ENCODE data around the gene DNAJC11.
A peak's percentile ranks its signal among the peaks of the same experiment; 100 is the strongest.

Gene DNAJC11

DNA sequence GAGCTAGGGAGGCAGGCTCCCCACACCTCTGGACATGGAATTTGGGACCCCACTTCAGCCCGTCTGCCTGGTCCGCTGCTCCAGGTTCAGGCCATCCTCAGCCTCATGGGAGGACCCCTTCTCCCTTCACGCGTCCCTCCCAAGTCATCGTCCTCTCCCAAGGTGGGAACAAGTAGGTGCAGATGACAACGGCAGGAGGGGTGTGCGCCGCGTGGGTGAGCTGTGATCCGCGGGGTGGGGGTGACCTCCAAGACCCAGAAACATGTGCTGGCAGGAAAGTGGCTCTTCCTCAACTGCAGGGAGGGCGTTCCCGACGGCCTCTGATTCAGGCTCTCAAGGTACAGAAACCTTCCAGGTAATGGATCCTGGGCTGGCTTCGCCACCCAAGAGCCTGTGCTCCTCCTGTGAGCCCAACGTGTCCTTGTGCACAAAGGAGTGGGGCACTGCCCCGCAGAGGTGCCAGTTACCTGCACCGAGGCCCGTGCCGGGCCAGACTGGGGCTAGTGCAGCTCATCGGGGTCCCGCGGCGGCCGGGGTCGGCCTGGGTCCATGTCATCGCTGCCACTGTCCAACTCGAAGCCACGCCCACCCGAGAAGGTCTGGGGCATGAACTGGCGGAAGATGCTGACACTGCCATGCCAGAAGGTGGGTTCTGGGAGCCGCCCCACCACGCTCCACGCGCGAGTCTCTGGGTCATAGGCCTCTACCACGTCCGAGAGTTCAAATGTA lies 108.6 kb downstream of the DNAJC11 start:
- Histone ChIP-seq H3K9me3 (ENCODE audit: low read length) (no peaks in the 10 kb centered on the region), H3K4me3 (ENCODE audit: low read depth in 1 of 2, low read length in 2 of 2) (no peak overlapping the region), H3K36me3 (ENCODE audit: insufficient read depth, low read length) (peaks cover 94% of the 10 kb centered on the region), H3K9ac (ENCODE audit: low read length) (no peak overlapping the region), H3K27ac (ENCODE audit: low read depth, low read length) (no peak overlapping the region), H3K27me3 (ENCODE audit: control insufficient read depth in 1 of 2, insufficient read depth in 2 of 2, low read length in 2 of 2) (no peaks in the 10 kb centered on the region), H3K4me1 (ENCODE audit: insufficient read depth, low read length) (peaks cover 25% of the 10 kb centered on the region)

DNA sequence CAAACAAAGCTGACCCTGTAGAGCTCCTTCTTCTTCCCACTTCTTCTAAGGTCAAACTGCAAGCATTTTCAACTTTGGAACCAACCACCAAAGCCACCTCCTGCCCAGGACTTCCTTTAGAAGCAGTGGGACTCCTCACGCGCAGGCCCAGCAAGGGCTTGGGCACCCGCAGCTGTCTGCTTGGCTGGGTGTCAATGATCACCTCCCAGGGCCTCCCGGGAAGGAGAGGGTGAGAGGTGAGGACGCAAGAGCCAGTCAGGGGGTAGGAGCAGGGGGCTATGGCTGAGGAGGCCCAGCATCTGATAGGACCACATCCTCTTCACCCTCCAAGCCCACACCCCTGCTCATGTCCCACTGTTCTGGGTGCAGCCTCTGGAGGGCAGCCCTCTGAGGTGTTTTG lies 109.2 kb downstream of the DNAJC11 start:
- no peaks in the 10 kb centered on the region for H3K27me3 ChIP-seq (ENCODE audit: control insufficient read depth in 1 of 2, insufficient read depth in 2 of 2, low read length in 2 of 2)
- H3K4me1 ChIP-seq (ENCODE audit: insufficient read depth, low read length), result peaks cover 25% of the 10 kb centered on the region
- H3K9me3 ChIP-seq (ENCODE audit: low read length), result no peaks in the 10 kb centered on the region
- no peak overlapping the region for H3K9ac ChIP-seq (ENCODE audit: low read length)
- H3K36me3 ChIP-seq (ENCODE audit: insufficient read depth, low read length), result peaks cover 94% of the 10 kb centered on the region
- H3K4me3 ChIP-seq (ENCODE audit: low read depth in 1 of 2, low read length in 2 of 2), result no peak overlapping the region
- H3K27ac ChIP-seq (ENCODE audit: low read depth, low read length), result no peak overlapping the region

DNA sequence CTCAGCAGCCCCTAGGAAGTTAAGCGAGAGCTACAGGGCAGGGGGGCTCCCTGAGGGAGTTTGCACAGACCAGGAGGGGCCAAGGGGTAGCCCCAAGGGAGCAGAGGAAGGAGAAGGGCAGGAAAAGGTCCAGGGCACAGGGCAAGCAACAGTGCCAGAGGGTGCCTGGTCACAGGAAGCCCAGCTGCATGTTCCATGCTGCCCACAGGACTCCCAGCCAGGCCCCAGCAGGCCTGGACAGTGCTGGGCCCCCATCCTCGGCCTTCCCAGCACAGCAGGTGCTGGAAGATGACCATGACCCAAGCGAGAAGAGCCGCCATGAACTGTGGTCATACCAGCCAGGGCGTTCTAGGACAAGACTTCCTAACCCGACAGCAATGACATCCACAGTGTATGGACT lies 110.0 kb downstream of the DNAJC11 start:
- no peak overlapping the region for H3K9ac ChIP-seq (ENCODE audit: low read length)
- peaks cover 25% of the 10 kb centered on the region for H3K4me1 ChIP-seq (ENCODE audit: insufficient read depth, low read length)
- peaks cover 91% of the 10 kb centered on the region for H3K36me3 ChIP-seq (ENCODE audit: insufficient read depth, low read length)
- H3K27me3 ChIP-seq (ENCODE audit: control insufficient read depth in 1 of 2, insufficient read depth in 2 of 2, low read length in 2 of 2), result no peaks in the 10 kb centered on the region
- H3K9me3 ChIP-seq (ENCODE audit: low read length), result no peaks in the 10 kb centered on the region
- H3K4me3 ChIP-seq (ENCODE audit: low read depth in 1 of 2, low read length in 2 of 2), result no peak overlapping the region
- no peak overlapping the region for H3K27ac ChIP-seq (ENCODE audit: low read depth, low read length)

DNA sequence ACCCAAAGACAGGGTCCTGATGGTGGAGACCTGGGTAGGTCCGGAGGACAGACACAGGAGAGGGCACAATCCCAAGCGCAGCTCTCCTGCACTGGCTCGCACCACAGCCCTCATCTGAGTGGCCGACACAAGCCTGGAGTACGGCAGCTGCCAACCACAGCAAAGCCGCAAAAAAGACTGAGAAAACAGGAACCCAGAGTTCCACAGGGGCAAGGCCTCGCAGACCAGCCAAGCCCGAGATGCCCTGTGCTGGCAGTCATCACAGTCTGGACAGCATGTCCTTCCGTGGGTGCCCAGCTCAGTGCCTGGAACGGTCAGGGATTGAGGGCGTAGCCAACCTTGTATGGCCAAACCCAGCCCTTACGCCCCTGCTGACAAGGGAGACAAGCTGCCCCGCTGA lies 110.4 kb downstream of the DNAJC11 start:
- peaks cover 22% of the 10 kb centered on the region for H3K4me1 ChIP-seq (ENCODE audit: insufficient read depth, low read length)

DNA sequence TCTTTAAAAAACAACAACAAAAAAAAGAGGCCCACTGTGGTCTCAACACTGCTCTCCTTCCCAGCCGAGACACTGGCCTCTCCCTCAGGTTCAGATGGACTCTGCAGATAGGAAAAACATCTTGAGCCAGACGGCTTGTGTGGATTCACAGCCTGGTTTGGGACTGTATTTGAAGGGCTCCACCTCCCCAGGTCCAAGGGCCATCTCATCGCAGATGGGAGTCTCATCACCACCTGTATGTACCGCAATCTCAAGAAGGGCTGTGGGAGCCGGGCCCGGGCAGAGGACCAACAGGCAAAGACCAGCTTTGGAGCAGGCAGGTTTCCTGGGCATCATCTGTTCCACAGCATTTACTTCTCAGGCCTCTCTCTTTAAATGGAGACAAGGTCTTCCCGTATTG lies 111.6 kb downstream of the DNAJC11 start:
- Histone ChIP-seq H3K4me1 (ENCODE audit: insufficient read depth, low read length) (peaks cover 16% of the 10 kb centered on the region), H3K27me3 (ENCODE audit: control insufficient read depth in 1 of 2, insufficient read depth in 2 of 2, low read length in 2 of 2) (no peaks in the 10 kb centered on the region), H3K4me3 (ENCODE audit: low read depth in 1 of 2, low read length in 2 of 2) (no peak overlapping the region), H3K9me3 (ENCODE audit: low read length) (no peaks in the 10 kb centered on the region), H3K36me3 (ENCODE audit: insufficient read depth, low read length) (peaks cover 75% of the 10 kb centered on the region), H3K27ac (ENCODE audit: low read depth, low read length) (no peak overlapping the region), H3K9ac (ENCODE audit: low read length) (no peak overlapping the region)

More for the DNA sequence above, 110.4 kb downstream of the DNAJC11 start:
- Histone ChIP-seq H3K36me3 (ENCODE audit: insufficient read depth, low read length) (peaks cover 86% of the 10 kb centered on the region), H3K9ac (ENCODE audit: low read length) (no peak overlapping the region), H3K9me3 (ENCODE audit: low read length) (no peaks in the 10 kb centered on the region), H3K27ac (ENCODE audit: low read depth, low read length) (no peak overlapping the region), H3K4me3 (ENCODE audit: low read depth in 1 of 2, low read length in 2 of 2) (no peak overlapping the region), H3K27me3 (ENCODE audit: control insufficient read depth in 1 of 2, insufficient read depth in 2 of 2, low read length in 2 of 2) (no peaks in the 10 kb centered on the region)

DNA sequence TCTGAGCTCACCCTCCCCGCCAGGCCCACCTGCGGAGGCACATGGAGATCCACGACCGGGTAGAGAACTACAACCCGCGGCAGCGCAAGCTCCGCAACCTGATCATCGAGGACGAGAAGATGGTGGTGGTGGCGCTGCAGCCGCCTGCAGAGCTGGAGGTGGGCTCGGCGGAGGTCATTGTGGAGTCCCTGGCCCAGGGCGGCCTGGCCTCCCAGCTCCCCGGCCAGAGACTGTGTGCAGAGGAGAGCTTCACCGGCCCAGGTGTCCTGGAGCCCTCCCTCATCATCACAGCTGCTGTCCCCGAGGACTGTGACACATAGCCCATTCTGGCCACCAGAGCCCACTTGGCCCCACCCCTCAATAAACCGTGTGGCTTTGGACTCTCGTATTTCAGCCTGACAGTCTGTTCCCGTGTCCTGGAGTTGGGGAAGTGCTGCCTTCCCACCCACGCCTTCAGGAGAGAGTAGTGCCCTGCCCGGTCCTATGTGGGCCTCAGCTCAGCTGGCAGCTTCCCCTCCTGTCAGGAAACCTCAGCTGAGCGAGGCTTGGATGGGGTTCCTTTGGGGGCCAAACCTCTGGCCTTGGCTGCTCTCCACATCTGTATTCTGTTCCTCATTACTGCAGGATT lies 112.6 kb downstream of the DNAJC11 start:
- no peaks in the 10 kb centered on the region for H3K27me3 ChIP-seq (ENCODE audit: control insufficient read depth in 1 of 2, insufficient read depth in 2 of 2, low read length in 2 of 2)
- H3K9me3 ChIP-seq (ENCODE audit: low read length), result no peaks in the 10 kb centered on the region
- H3K36me3 ChIP-seq (ENCODE audit: insufficient read depth, low read length), result peaks cover 64% of the 10 kb centered on the region
- no peak overlapping the region for H3K9ac ChIP-seq (ENCODE audit: low read length)
- H3K4me3 ChIP-seq (ENCODE audit: low read depth in 1 of 2, low read length in 2 of 2), result no peak overlapping the region
- H3K27ac ChIP-seq (ENCODE audit: low read depth, low read length), result no peak overlapping the region
- H3K4me1 ChIP-seq (ENCODE audit: insufficient read depth, low read length), result peaks cover 16% of the 10 kb centered on the region

DNA sequence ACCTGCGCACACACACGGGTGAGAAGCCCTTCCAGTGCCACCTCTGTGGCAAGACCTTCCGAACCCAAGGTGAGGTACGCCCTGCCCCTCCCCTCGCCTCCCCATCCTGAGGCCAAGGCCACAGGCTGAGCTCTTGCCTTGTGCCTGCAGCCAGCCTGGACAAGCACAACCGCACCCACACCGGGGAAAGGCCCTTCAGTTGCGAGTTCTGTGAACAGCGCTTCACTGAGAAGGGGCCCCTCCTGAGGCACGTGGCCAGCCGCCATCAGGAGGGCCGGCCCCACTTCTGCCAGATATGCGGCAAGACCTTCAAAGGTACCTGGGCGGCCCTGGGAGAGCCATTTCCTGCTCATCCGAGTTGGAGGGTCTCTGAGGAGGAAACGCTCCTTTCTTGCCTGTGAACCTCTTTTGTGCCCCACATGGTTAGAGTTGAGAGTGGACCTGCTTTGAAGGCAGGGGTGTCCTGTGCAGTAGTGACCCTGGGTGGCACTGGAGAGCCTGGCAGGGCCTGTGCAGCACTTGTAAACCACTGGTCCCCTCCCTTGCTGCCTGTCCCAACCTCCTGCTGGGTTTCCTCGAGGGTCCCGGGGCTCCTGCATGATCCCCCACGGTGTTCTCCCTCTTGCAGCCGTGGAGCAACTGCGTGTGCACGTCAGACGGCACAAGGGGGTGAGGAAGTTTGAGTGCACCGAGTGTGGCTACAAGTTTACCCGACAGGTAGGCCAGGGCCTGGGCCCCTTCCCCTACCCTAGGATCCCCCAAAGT lies 113.3 kb downstream of the DNAJC11 start:
- H3K4me3 ChIP-seq (ENCODE audit: low read depth in 1 of 2, low read length in 2 of 2), result no peak overlapping the region
- H3K4me1 ChIP-seq (ENCODE audit: insufficient read depth, low read length), result peaks cover 16% of the 10 kb centered on the region
- H3K9me3 ChIP-seq (ENCODE audit: low read length), result no peaks in the 10 kb centered on the region
- peaks cover 57% of the 10 kb centered on the region for H3K36me3 ChIP-seq (ENCODE audit: insufficient read depth, low read length)
- peak overlapping the region; percentile 44 for H3K27ac ChIP-seq (ENCODE audit: low read depth, low read length)
- H3K27me3 ChIP-seq (ENCODE audit: control insufficient read depth in 1 of 2, insufficient read depth in 2 of 2, low read length in 2 of 2), result no peaks in the 10 kb centered on the region
- no peak overlapping the region for H3K9ac ChIP-seq (ENCODE audit: low read length)

DNA sequence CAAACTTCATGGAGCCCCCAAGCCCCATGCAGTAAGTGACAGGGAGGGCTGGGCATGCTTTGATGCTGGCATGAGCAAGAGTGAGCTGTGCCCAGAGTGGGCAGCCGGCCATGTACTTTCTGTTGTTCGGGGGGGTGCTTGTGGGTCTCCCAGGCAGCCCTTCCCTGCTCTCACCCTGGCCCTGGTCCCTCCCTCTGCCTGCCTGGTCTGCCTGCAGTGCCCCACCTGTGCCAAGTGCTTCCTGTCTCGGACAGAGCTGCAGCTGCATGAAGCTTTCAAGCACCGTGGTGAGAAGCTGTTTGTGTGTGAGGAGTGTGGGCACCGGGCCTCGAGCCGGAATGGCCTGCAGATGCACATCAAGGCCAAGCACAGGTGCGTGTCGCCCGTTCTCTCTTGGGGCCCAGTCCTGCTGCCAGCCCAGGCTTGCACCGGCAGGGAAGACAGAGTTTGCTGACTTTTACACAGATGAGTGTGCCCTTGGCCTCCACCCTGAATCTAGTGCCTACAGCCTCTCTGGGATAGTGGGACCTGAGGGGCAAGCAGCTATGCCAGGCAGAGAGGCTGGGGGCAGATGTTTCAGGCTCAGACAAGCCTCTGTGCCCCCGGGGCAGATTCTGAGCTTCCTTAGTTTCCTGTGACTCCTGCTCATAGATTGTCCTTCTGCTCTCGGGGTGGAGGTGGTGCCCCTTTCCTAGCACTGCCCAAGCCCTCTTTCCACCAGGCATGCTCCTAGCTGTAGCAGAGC lies 114.2 kb downstream of the DNAJC11 start:
- Histone ChIP-seq H3K4me3 (ENCODE audit: low read depth in 1 of 2, low read length in 2 of 2) (no peak overlapping the region), H3K36me3 (ENCODE audit: insufficient read depth, low read length) (peaks cover 52% of the 10 kb centered on the region), H3K27me3 (ENCODE audit: control insufficient read depth in 1 of 2, insufficient read depth in 2 of 2, low read length in 2 of 2) (no peaks in the 10 kb centered on the region), H3K4me1 (ENCODE audit: insufficient read depth, low read length) (peaks cover 16% of the 10 kb centered on the region), H3K9ac (ENCODE audit: low read length) (no peak overlapping the region), H3K9me3 (ENCODE audit: low read length) (no peaks in the 10 kb centered on the region), H3K27ac (ENCODE audit: low read depth, low read length) (peak overlapping the region; percentile 48)

DNA sequence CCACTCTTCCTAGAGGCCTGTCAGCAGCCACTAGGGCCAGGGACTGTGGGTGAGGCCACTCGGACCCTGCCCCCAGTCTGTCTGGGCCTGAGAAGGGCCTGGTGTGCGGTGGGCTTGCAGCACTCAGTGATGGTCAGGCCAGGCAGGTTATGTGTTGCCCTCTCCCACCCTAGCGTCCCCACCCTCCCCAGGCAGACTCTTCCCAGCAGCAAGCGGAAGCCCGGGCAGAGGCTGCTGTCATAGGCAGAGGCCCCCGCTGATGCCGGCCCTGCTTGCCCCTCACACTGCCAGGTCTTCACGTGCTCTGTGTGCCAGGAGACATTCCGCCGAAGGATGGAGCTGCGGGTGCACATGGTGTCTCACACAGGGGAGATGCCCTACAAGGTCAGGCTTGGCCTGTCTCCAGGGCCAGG lies 115.2 kb downstream of the DNAJC11 start:
- peaks cover 44% of the 10 kb centered on the region for H3K36me3 ChIP-seq (ENCODE audit: insufficient read depth, low read length)
- no peak overlapping the region for H3K9ac ChIP-seq (ENCODE audit: low read length)
- H3K27ac ChIP-seq (ENCODE audit: low read depth, low read length), result peak overlapping the region; percentile 48
- H3K27me3 ChIP-seq (ENCODE audit: control insufficient read depth in 1 of 2, insufficient read depth in 2 of 2, low read length in 2 of 2), result no peaks in the 10 kb centered on the region
- no peaks in the 10 kb centered on the region for H3K9me3 ChIP-seq (ENCODE audit: low read length)
- H3K4me3 ChIP-seq (ENCODE audit: low read depth in 1 of 2, low read length in 2 of 2), result no peak overlapping the region
- H3K4me1 ChIP-seq (ENCODE audit: insufficient read depth, low read length), result peaks cover 27% of the 10 kb centered on the region

DNA sequence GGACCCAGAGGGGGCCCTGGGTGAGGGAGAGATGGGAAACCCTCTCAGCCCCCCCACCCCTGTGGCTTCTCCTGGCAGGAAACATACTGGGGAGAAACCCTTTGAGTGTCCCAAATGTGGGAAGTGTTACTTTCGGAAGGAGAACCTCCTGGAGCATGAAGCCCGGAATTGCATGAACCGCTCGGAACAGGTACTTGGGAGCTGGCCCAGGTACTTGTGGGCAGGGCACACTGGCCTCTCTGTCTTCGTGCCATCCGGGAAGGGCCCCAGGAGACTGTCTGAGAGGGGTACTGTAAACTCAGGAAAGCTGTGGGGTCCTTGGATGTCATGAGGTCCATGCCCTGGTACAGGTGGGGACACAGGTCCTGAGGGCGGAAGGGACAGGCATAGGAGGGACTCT lies 115.8 kb downstream of the DNAJC11 start:
- Histone ChIP-seq H3K4me1 (ENCODE audit: insufficient read depth, low read length) (peaks cover 32% of the 10 kb centered on the region), H3K4me3 (ENCODE audit: low read depth in 1 of 2, low read length in 2 of 2) (no peak overlapping the region), H3K27ac (ENCODE audit: low read depth, low read length) (no peak overlapping the region), H3K27me3 (ENCODE audit: control insufficient read depth in 1 of 2, insufficient read depth in 2 of 2, low read length in 2 of 2) (no peaks in the 10 kb centered on the region), H3K36me3 (ENCODE audit: insufficient read depth, low read length) (peaks cover 39% of the 10 kb centered on the region), H3K9ac (ENCODE audit: low read length) (no peak overlapping the region), H3K9me3 (ENCODE audit: low read length) (no peaks in the 10 kb centered on the region)

DNA sequence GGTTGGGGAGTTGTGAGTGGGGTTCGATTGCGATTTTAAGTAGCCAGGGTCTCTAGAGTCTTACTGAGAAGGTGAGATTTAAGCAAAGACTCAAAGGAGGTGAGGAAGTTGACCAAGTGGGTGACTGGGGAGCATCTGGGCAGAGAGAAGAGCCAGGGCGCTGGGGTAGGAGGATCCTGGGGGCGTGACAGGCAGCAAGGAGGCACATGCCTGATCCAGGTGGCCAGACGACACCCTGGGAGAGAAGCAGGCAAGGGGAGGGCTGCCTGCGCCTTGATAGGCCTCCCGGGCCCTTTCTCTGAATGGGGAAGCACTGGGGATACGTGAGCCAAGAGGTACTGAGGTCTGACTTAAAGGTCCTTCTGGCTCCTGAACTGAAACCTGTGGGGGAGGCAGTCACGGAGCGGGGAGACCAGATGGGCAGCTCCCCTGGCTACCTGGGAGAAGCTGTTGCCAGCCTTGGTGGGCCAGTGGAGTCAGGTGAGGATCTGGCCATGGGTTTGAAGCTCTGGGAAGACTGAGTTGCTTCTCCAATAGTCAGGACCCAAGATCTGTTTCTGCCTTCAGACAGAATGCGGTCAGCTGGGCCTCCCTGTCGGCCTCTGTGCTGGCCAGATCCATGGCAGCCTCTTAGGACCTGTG lies 116.4 kb downstream of the DNAJC11 start:
- Histone ChIP-seq H3K9ac (ENCODE audit: low read length) (no peak overlapping the region), H3K4me1 (ENCODE audit: insufficient read depth, low read length) (peaks cover 38% of the 10 kb centered on the region), H3K27me3 (ENCODE audit: control insufficient read depth in 1 of 2, insufficient read depth in 2 of 2, low read length in 2 of 2) (no peaks in the 10 kb centered on the region), H3K9me3 (ENCODE audit: low read length) (no peaks in the 10 kb centered on the region), H3K36me3 (ENCODE audit: insufficient read depth, low read length) (peaks cover 36% of the 10 kb centered on the region), H3K27ac (ENCODE audit: low read depth, low read length) (no peak overlapping the region), H3K4me3 (ENCODE audit: low read depth in 1 of 2, low read length in 2 of 2) (no peak overlapping the region)

Measured in muscle layer of colon (tissue), 2 donors.